Vagina (tissue), 2 donors: ENCODE results near the gene OR2B2.

Experiments
- POLR2A ChIP-seq, 2 donors: fragments of 450-650 bp; IDR thresholded peaks; one replicate each; pipeline ENCODE4 v1.6.1; 2017; ENCODE audit warnings: antibody characterized with exemption in 2 of 2, mild to moderate bottlenecking in 2 of 2, moderate library complexity in 2 of 2
- POLR2AphosphoS5 ChIP-seq, 2 donors: sonication (generic); formaldehyde crosslinking; IDR thresholded peaks; one replicate each; pipeline ENCODE4 v1.9.0; 2017; ENCODE audit warnings: antibody characterized with exemption in 2 of 2, mild to moderate bottlenecking in 2 of 2, low read depth in 1 of 2; ENCODE audit not compliant: insufficient read depth in 1 of 2
- TF ChIP-seq, protein P1 (sequence below), 3 experiments: fragments of 450-650 bp in 2 of 3; fragments of 200-600 bp in 1 of 3; sonication (generic) in 1 of 3; IDR thresholded peaks; one replicate each; pipeline ENCODE4 v1.5.1; 2017 to 2019; ENCODE audit warnings: antibody characterized with exemption in 3 of 3, mild to moderate bottlenecking in 2 of 3, moderate library complexity in 2 of 3

GRCh38 chr6:27865850-27866356 lies 46.3 kb downstream of the OR2B2 start:
- TF ChIP-seq, protein P1, sequence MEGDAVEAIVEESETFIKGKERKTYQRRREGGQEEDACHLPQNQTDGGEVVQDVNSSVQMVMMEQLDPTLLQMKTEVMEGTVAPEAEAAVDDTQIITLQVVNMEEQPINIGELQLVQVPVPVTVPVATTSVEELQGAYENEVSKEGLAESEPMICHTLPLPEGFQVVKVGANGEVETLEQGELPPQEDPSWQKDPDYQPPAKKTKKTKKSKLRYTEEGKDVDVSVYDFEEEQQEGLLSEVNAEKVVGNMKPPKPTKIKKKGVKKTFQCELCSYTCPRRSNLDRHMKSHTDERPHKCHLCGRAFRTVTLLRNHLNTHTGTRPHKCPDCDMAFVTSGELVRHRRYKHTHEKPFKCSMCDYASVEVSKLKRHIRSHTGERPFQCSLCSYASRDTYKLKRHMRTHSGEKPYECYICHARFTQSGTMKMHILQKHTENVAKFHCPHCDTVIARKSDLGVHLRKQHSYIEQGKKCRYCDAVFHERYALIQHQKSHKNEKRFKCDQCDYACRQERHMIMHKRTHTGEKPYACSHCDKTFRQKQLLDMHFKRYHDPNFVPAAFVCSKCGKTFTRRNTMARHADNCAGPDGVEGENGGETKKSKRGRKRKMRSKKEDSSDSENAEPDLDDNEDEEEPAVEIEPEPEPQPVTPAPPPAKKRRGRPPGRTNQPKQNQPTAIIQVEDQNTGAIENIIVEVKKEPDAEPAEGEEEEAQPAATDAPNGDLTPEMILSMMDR (IDR thresholded peaks at IDR 0.05) = no peak
- TF ChIP-seq POLR2AphosphoS5 (IDR thresholded peaks at IDR 0.05; ENCODE audit: insufficient read depth in 1 of 2, low read depth in 1 of 2) (no peak), POLR2A (IDR thresholded peaks at IDR 0.05) (no peak)
